Measurements from ENCODE around the gene PRSS27. TPM values are rescaled to one million over a fixed set of nuclear protein-coding genes. Genes with fewer than 3 reads are reported as not detected.

Gene PRSS27
- total RNA-seq, 2 experiments from 2014 or later, result 1.6 to 2.4 TPM

DNA sequence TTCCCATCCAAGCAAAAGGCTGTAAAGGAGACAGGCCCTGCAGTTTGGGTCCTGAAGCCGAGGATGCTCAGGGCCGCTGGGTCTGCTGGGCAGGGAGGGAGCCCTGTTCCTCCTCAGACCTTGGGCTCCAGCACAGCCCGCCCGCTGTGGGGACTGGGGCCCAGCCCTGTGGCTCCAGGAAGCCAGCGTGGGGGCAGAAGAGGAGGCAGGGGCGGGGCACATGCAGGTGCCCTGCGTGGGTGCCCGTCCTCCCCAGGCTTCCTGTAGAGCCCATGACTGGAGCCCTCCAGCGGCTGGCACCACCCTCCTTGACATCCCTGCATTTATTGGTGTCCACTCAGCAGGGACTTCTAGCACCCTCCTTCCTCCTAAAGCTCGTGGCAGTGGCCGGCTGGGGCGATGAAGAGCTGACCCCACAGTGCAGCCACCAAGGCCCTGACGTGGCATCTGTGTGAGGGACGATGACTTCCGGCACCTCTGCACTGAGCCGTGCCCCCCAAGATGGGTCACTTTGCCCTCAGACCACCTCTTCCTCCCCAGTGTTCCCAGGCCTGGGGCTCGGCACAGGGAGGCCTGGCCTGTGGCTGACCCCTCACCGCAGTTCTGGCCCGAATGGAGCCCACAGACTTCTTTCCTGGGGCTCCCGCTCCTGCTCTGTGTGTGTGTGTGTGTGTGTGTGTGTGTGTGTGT, 9.9 kb downstream of the PRSS27 start:
- CTCF ChIA-PET, result no interaction called here

DNA sequence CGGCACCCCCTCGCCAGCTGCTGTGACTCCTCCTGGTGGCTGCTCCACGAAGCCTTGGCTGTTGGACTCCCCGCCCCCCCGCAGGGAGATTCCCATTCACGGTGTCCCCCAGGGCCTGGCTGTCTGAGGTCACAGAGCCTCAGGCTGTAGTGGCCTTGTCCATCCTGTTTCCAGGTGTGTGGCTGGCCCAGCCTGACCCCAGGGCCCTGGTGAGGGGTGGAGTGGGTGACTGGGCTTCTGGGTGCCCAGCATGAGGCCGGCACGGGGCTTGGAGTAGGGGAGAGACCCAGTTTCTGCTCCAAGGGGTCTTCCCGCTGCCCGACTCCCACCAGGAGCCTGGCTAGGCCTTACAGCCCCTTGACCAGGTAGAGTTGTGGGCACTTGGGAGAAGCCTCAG, 10.4 kb downstream of the PRSS27 start:
- intact Hi-C loops (cut with micrococcal nuclease), result no loop called here
- no peak for DNase-seq
- Mint-ChIP-seq H3K27me3 (no peaks in the 10 kb centered on the region), H3K4me1 (ENCODE audit: low read depth) (no peaks in the 10 kb centered on the region), H3K9me3 (no peaks in the 10 kb centered on the region), H3K4me3 (no peak overlapping the region), H3K36me3 (peaks cover 8% of the 10 kb centered on the region), H3K27ac (no peak overlapping the region)
- ChIA-PET POLR2A (no interaction called here), CTCF (interaction anchor here (1.5 kb wide), 1 partner anchor 158 kb away, joined by 3 read pairs; no protein-coding TSS in a partner anchor)

More for the DNA sequence above, 9.9 kb downstream of the PRSS27 start:
- Mint-ChIP-seq H3K36me3 (peaks cover 8% of the 10 kb centered on the region), H3K4me3 (no peak overlapping the region), H3K9me3 (no peaks in the 10 kb centered on the region), H3K27ac (no peak overlapping the region), H3K27me3 (no peaks in the 10 kb centered on the region), H3K4me1 (ENCODE audit: low read depth) (peaks cover 4% of the 10 kb centered on the region)
- DNase-seq, result no peak
- intact Hi-C loops (cut with micrococcal nuclease), result no loop called here
- POLR2A ChIA-PET, result interaction anchor here (0.6 kb wide), 1 partner anchor 146 kb away, joined by 3 read pairs; no protein-coding TSS in a partner anchor

DNA sequence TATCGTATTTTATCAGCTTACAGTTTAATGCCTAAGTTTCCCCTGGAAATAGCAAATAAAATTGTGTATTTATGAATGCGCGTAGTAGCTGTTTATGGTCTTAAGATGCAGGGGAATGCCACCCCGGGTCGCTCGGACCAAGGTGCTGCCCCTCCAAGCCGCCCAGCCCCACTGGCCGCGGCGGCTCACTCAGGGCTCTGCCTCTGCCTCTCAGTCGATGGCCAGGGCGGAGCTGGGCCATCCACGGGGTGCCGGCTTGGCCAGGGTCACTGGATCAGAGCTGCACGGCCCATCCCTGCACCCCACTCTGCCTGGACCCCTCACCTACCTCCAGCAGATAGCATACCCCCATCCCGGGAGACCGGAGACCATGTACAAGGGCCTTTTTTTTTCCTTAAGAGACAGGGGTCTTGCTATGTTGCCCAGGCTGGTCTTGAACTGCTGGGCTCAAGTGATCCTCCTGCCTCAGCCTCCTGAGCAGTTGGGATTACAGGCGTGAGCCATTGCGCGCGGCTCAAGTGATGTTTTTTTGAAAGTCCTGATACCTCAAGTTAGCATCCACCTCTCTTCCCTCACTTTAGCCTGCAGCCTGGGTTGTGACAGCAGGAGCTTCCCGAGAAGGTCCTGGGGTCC, 11.0 kb downstream of the PRSS27 start:
- no peak overlapping the region for H3K4me3 Mint-ChIP-seq
- H3K36me3 Mint-ChIP-seq, result peaks cover 8% of the 10 kb centered on the region
- ChIA-PET POLR2A (no interaction called here), CTCF (interaction anchor here (1.5 kb wide), 1 partner anchor 159 kb away, joined by 3 read pairs; no protein-coding TSS in a partner anchor)
- H3K27me3 Mint-ChIP-seq, result no peaks in the 10 kb centered on the region
- H3K9me3 Mint-ChIP-seq, result no peaks in the 10 kb centered on the region
- H3K27ac Mint-ChIP-seq, result no peak overlapping the region
- DNase-seq, result no peak
- no peaks in the 10 kb centered on the region for H3K4me1 Mint-ChIP-seq (ENCODE audit: low read depth)
- intact Hi-C loops (cut with micrococcal nuclease), result no loop called here

DNA sequence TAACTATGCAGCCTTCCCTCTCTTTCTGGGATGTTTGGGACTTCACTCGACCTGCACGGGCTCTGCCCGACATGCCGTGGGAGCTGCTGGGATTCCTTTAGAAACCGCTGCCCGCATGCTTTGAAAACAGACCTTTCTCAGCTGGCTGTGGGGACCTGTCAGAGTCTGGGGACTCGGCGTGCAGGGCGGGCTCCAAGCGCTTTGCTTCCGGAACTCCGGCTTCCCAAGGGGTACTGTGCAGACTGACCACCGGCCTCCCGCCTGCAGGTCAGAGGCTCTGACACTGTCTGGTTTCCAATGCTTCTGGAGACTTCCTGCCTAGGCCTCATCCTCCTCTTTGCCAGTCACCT, 11.8 kb downstream of the PRSS27 start:
- intact Hi-C loops (cut with micrococcal nuclease), result no loop called here
- Mint-ChIP-seq H3K27ac (no peak overlapping the region), H3K4me1 (ENCODE audit: low read depth) (no peaks in the 10 kb centered on the region), H3K27me3 (no peaks in the 10 kb centered on the region), H3K4me3 (no peak overlapping the region), H3K9me3 (no peaks in the 10 kb centered on the region), H3K36me3 (peaks cover 8% of the 10 kb centered on the region)
- CTCF ChIA-PET, result interaction anchor here (1.5 kb wide), 1 partner anchor 160 kb away, joined by 3 read pairs; no protein-coding TSS in a partner anchor
- POLR2A ChIA-PET, result no interaction called here
- DNase-seq, result no peak

DNA sequence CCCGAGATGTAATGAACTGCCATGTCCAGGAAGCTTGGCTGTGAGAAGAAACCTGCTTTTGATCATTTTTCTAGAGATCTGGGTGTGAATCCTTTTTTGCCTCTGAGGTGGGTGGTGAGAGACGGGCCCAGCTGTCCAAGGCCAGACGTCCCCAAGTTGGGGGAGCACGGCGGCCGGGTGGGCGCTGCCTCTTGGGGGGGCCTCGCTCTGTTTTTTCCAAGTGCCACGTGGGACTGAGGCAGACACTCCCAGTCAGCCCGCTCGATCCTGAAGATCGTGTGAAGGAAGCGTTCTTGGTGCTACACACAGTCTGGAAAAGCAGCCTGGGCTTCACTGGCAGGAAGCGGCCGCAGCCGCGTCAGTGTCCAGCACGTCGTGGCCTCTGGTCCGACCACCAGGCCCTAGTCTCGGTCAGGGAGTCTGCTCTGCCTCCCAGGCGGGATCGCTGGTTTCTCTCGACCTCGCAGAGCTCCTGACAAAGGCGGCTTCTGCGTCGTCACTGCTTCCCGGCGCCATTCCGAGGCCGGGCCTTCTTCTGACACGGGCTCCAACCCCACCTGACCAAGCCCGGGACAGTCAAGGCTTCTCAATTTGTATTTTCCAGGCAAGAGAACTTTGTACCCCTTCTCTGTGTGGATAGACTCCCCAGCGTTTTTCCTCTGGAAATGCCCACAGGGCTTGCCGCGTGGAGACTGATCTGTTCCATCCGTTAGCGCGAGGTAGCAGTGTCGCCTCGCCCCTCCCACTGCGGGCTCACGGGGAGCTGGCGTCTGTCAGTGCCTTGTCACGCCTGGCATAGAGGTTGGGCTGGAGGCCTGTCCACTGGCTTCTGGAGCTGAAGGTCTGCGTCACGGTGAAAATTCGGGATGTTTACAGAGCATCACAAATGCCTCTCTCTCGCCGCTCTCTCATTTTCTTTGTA, 12.4 kb downstream of the PRSS27 start:
- no peaks in the 10 kb centered on the region for H3K4me1 Mint-ChIP-seq (ENCODE audit: low read depth)
- DNase-seq, result no peak
- H3K27ac Mint-ChIP-seq, result no peak overlapping the region
- no peaks in the 10 kb centered on the region for H3K9me3 Mint-ChIP-seq
- intact Hi-C loops (cut with micrococcal nuclease), result no loop called here
- ChIA-PET CTCF (interaction anchor here (1.5 kb wide), 1 partner anchor 160 kb away, joined by 3 read pairs; no protein-coding TSS in a partner anchor), POLR2A (no interaction called here)
- peaks cover 8% of the 10 kb centered on the region for H3K36me3 Mint-ChIP-seq
- H3K4me3 Mint-ChIP-seq, result no peak overlapping the region
- H3K27me3 Mint-ChIP-seq, result no peaks in the 10 kb centered on the region

DNA sequence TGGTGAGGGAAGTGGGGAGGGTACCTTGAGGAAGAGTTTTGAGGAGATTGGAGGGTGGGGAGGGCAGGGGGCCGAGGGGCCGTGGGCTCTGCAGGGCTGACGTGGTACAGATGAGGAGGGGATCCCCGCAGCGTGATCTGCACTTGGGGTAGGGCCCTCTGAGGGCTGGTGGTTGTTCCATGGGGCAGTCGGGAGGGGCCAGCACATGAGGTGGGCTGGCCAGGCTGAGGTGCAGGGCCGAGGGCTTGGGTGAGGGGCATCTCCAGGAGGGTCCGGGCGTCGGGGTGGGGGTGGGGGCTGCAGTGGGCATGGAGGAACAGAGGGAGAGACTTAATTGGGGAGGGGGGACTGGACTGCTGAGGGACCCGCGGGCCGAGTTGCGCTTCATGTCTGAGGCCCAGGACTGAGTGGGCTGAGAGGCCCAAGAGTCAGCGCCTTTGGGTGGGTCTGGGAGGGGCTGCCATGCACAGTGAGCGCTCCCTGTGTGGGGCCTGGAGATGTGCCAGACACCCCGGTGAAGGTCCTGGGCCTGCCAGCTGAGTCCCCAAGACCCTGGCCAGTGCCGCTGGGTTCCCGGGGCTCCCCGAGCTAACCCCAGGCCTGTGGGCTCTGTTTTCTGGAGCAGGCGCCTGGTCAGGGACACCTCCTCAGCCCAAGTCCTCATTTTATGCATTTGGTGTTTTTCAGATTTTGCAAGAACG, 13.3 kb downstream of the PRSS27 start:
- no peaks in the 10 kb centered on the region for H3K9me3 Mint-ChIP-seq
- peaks cover 14% of the 10 kb centered on the region for H3K36me3 Mint-ChIP-seq
- intact Hi-C loops (cut with micrococcal nuclease), result no loop called here
- no peaks in the 10 kb centered on the region for H3K4me1 Mint-ChIP-seq (ENCODE audit: low read depth)
- no peaks in the 10 kb centered on the region for H3K27me3 Mint-ChIP-seq
- no peak overlapping the region for H3K4me3 Mint-ChIP-seq
- POLR2A ChIA-PET, result no interaction called here
- no peak overlapping the region for H3K27ac Mint-ChIP-seq
- no peak for DNase-seq
- CTCF ChIA-PET, result no interaction called here

DNA sequence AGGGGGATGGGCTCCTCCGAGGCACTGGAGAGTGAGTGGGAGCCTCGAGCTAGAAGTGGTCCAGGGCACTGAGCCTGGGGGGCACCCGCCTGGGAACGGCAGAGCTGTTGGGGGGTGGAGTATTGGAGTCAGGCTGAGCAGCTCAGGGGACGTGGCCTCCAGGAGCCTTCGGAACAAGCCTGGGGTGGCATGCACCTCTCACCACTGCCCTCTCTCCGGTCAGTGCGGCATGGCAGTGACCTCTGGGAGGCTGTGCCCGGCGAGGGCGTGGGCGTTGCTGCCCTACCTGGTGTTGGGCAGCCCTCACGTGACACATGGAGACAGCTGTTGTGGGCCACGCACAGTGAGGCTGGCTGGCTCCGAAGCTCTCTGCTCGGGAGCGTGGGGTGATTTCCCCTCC, 13.9 kb downstream of the PRSS27 start:
- Mint-ChIP-seq H3K4me3 (no peak overlapping the region), H3K27ac (no peak overlapping the region), H3K9me3 (no peaks in the 10 kb centered on the region), H3K36me3 (peaks cover 14% of the 10 kb centered on the region), H3K27me3 (no peaks in the 10 kb centered on the region), H3K4me1 (ENCODE audit: low read depth) (no peaks in the 10 kb centered on the region)
- ChIA-PET POLR2A (no interaction called here), CTCF (no interaction called here)
- no peak for DNase-seq
- intact Hi-C loops (cut with micrococcal nuclease), result no loop called here

DNA sequence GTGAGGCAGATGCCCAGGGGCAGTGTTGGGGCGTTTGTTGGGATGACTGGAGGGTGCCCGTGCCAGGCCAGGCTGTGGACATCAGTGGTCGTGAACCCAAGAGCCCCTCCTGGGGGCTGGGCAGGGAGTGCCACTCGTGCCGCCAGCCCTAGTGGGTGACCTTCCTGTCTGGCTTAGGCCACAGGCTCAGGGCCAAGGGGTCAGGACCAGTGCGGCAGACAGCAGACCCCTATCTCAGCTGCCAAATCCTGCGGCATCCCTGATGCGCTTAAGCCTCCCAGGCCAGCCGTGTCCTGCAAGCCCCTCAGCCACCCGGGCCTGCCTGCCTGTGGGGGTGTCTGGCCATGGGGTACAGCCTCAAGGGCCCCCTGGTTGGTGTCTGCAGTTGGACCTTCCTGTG, 14.7 kb downstream of the PRSS27 start:
- Mint-ChIP-seq H3K9me3 (no peaks in the 10 kb centered on the region), H3K36me3 (peaks cover 14% of the 10 kb centered on the region), H3K27ac (no peak overlapping the region), H3K4me3 (no peak overlapping the region), H3K27me3 (no peaks in the 10 kb centered on the region), H3K4me1 (ENCODE audit: low read depth) (no peaks in the 10 kb centered on the region)
- intact Hi-C loops (cut with micrococcal nuclease), result no loop called here
- no peak for DNase-seq
- ChIA-PET CTCF (no interaction called here), POLR2A (no interaction called here)

DNA sequence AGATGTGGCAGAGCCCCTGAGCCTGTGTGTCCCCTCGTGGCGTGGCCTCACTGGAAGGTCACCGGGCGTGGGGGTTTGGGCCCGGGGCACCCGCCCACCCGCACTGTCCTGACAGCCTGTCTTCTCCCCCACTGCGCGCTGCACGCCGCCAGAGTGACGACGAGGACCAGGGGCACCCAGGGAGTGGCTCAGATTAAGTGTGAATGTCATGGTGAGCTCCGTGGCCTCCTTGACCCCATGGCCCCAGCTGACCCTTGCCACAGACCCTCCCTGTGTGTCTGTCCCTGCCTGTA, 15.1 kb downstream of the PRSS27 start:
- Mint-ChIP-seq H3K9me3 (no peaks in the 10 kb centered on the region), H3K36me3 (peaks cover 13% of the 10 kb centered on the region), H3K27me3 (no peaks in the 10 kb centered on the region), H3K27ac (no peak overlapping the region), H3K4me1 (ENCODE audit: low read depth) (no peaks in the 10 kb centered on the region), H3K4me3 (no peak overlapping the region)
- intact Hi-C loops (cut with micrococcal nuclease), result no loop called here
- ChIA-PET POLR2A (no interaction called here), CTCF (no interaction called here)
- DNase-seq, result no peak

DNA sequence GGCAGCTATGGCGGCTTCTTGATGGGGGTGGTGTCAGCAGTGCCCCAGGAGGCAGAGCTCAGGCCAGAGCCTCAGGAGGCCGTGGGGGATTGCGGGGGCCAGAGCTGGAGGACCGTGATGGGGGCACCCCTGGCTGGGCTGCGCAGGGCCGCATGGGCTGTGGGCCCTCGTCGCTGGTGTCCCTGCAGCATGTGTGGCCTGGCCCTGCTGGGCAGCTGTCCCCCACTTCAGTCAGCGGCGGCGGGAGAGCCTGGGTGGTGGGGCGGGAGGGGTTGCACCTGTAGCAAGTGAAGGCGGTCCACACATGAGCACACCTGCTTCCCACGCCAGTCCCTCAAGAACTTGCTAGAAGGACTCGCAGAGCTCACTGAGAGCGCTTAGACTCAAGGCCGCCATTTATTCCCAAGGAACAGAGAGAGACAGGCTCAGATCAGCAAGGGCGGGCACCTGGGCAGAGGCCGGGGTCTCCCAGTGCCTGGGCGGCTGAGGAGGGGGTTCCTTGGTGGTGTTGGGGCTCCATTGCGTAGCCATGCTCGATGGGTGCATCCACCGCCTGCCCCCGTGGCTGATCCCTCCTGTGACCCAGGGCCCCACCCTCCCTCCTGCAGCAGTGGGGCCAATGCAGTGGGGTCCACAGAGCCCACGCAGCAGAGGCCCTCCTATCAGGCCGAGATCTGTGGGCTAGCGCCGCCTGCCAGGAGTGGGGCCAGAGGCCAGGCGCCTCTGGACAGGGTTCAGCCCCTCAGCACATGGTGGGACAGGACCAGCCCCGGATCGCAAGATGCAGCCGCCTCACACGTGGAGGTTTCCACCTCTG, 15.7 kb downstream of the PRSS27 start:
- Mint-ChIP-seq H3K27me3 (no peaks in the 10 kb centered on the region), H3K9me3 (no peaks in the 10 kb centered on the region), H3K4me3 (no peak overlapping the region), H3K36me3 (peaks cover 15% of the 10 kb centered on the region), H3K4me1 (ENCODE audit: low read depth) (no peaks in the 10 kb centered on the region), H3K27ac (no peak overlapping the region)
- CTCF ChIA-PET, result interaction anchor here (1.3 kb wide), 1 partner anchor 164 kb away, joined by 4 read pairs; no protein-coding TSS in a partner anchor
- DNase-seq, result no peak
- POLR2A ChIA-PET, result no interaction called here
- intact Hi-C loops (cut with micrococcal nuclease), result no loop called here

DNA sequence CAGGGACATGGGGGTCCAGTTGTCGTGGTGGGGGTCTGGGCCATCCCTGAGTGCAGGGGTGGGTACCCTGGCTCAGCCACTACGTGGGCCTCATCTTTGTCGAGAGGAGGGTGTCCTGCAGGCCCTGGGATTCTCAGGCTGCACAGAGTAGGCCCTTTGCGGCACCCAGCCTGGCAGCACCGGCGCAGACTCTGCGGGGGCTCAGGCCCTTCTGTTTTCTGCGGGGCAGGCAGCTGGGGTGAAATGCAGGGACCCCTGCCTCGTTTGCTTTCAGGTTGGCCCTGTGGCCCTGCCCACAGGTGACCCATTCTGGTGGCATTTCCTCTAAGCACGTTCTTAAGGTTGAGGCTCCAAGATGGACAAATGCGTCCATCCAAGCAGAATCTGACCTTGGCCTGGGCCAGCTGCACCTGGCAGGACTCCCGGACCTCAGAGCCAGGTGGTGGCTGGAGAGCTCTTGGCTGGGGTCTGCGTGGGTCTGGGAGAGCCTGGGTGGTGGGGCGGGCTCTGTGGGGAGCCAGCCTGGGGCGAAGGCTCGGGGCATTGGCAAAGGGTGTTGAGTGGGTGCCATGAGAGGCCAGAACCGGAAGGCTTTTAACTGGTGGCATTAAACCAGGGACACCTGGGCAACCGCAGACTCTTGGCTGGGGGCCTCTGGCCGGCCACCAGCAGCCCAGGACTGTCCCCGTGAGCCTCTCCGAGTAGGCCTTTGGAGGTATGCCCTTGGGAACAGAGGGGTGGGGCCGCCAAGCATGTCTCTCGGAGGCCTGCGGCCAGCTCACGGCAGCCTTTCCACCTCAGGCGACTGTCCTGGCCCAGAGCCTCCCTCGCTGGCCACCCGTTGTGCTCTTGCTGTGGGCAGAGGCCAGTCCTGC, 16.9 kb downstream of the PRSS27 start:
- Mint-ChIP-seq H3K27me3 (no peaks in the 10 kb centered on the region), H3K4me3 (no peak overlapping the region), H3K27ac (no peak overlapping the region), H3K36me3 (peaks cover 12% of the 10 kb centered on the region), H3K4me1 (ENCODE audit: low read depth) (no peaks in the 10 kb centered on the region), H3K9me3 (no peaks in the 10 kb centered on the region)
- intact Hi-C loops (cut with micrococcal nuclease), result no loop called here
- no peak for DNase-seq
- ChIA-PET CTCF (interaction anchor here (1.3 kb wide), 1 partner anchor 165 kb away, joined by 4 read pairs; no protein-coding TSS in a partner anchor), POLR2A (no interaction called here)

All from activated CD4-positive, alpha-beta memory T cell treated with anti-CD3 and anti-CD28 coated beads for 36 hours (primary cell).